ENCODE measurements around the gene SIPA1L3.

The SIPA1L3 gene

GRCh38 chr19:38076337-38076736 lies 169.3 kb downstream of the SIPA1L3 start:
- H4K8ac ChIP-seq (ENCODE audit: low read depth, low read length), result no peak overlapping the region
- no peak overlapping the region for H3K4me2 ChIP-seq (ENCODE audit: insufficient read depth, low read length, poor library complexity, severe bottlenecking)
- DNase-seq (ENCODE audit: low spot score), result no peak
- WGBS, 2 donors (ENCODE audit: extremely low coverage in 2 of 2, insufficient read length in 2 of 2, insufficient replicate concordance in 1 of 2), result no CpG with 5 or more reads among the region's 10 CpGs
- H2AK5ac ChIP-seq (ENCODE audit: low read depth, low read length), result no peak overlapping the region
- H3K23ac ChIP-seq (ENCODE audit: low read depth, low read length, poor library complexity), result no peak overlapping the region
- no peak overlapping the region for H3K4me3 ChIP-seq (ENCODE audit: low read length in 2 of 2)
- no peak overlapping the region for H3K9ac ChIP-seq (ENCODE audit: low read depth, low read length, poor library complexity)
- no peak overlapping the region for H3K18ac ChIP-seq (ENCODE audit: low read length)
- no peak overlapping the region for H3K27ac ChIP-seq (replicated peaks; ENCODE audit: low read length)
- peaks cover 3 to 10% of the 10 kb centered on the region in 2 donors for H3K36me3 ChIP-seq (replicated peaks in 1 of 2; ENCODE audit: control insufficient read depth in 2 of 2, insufficient read depth in 2 of 2, low read length in 2 of 2)
- peaks cover 0 to 3% of the 10 kb centered on the region in 2 donors for H3K4me1 ChIP-seq (ENCODE audit: control insufficient read depth in 2 of 2, insufficient read depth in 1 of 2, low read depth in 1 of 2, low read length in 2 of 2)
- H4K91ac ChIP-seq (ENCODE audit: low read depth, low read length, poor library complexity), result no peak overlapping the region
- H3K14ac ChIP-seq (ENCODE audit: low read length), result no peak overlapping the region
- H2BK120ac ChIP-seq (ENCODE audit: low read depth, low read length), result no peak overlapping the region
- H3K79me1 ChIP-seq (ENCODE audit: low read depth, low read length), result peaks cover 2% of the 10 kb centered on the region
- H3K9me3 ChIP-seq (replicated peaks in 1 of 2; ENCODE audit: control insufficient read depth in 2 of 2, insufficient read depth in 1 of 2, low read depth in 1 of 2, low read length in 2 of 2), result peaks cover 0 to 6% of the 10 kb centered on the region in 2 donors
- no peaks in the 10 kb centered on the region for H3K27me3 ChIP-seq (ENCODE audit: control insufficient read depth in 3 of 3, insufficient read depth in 3 of 3, low read depth in 1 of 3, low read length in 3 of 3)
- no peak overlapping the region for H3K4ac ChIP-seq (ENCODE audit: low read length)
- no peak overlapping the region for H2BK12ac ChIP-seq (ENCODE audit: low read length)
- no peak overlapping the region for H2BK5ac ChIP-seq (ENCODE audit: low read length)
- no peak overlapping the region for H2AFZ ChIP-seq (ENCODE audit: low read length)
- H2BK15ac ChIP-seq (ENCODE audit: low read length), result no peak overlapping the region

- Histone ChIP-seq H2BK12ac (ENCODE audit: low read length) (no peak overlapping the region), H3K27me3 (ENCODE audit: control insufficient read depth in 3 of 3, insufficient read depth in 3 of 3, low read depth in 1 of 3, low read length in 3 of 3) (no peaks in the 10 kb centered on the region), H3K4ac (ENCODE audit: low read length) (no peak overlapping the region), H3K27ac (replicated peaks; ENCODE audit: low read length) (no peak overlapping the region), H3K4me2 (ENCODE audit: insufficient read depth, low read length, poor library complexity, severe bottlenecking) (no peak overlapping the region), H2AFZ (ENCODE audit: low read length) (no peak overlapping the region), H3K4me3 (ENCODE audit: low read length in 2 of 2) (no peak overlapping the region), H3K9ac (ENCODE audit: low read depth, low read length, poor library complexity) (peak overlapping the region; percentile 24), H2BK15ac (ENCODE audit: low read length) (no peak overlapping the region), H2AK5ac (ENCODE audit: low read depth, low read length) (no peak overlapping the region), H3K23ac (ENCODE audit: low read depth, low read length, poor library complexity) (no peak overlapping the region), H3K9me3 (replicated peaks in 1 of 2; ENCODE audit: control insufficient read depth in 2 of 2, insufficient read depth in 1 of 2, low read depth in 1 of 2, low read length in 2 of 2) (peaks cover 0 to 6% of the 10 kb centered on the region in 2 donors), H2BK5ac (ENCODE audit: low read length) (no peak overlapping the region), H4K8ac (ENCODE audit: low read depth, low read length) (no peak overlapping the region), H2BK120ac (ENCODE audit: low read depth, low read length) (no peak overlapping the region), H3K4me1 (ENCODE audit: control insufficient read depth in 2 of 2, insufficient read depth in 1 of 2, low read depth in 1 of 2, low read length in 2 of 2) (peaks cover 0 to 3% of the 10 kb centered on the region in 2 donors), H3K79me1 (ENCODE audit: low read depth, low read length) (peaks cover 2% of the 10 kb centered on the region), H3K36me3 (replicated peaks in 1 of 2; ENCODE audit: control insufficient read depth in 2 of 2, insufficient read depth in 2 of 2, low read length in 2 of 2) (peaks cover 7 to 26% of the 10 kb centered on the region in 2 donors), H3K18ac (ENCODE audit: low read length) (no peak overlapping the region), H3K14ac (ENCODE audit: low read length) (no peak overlapping the region), H4K91ac (ENCODE audit: low read depth, low read length, poor library complexity) (no peak overlapping the region)
- no CpG with 5 or more reads among the region's 15 CpGs for WGBS, 2 donors (ENCODE audit: extremely low coverage in 2 of 2, insufficient read length in 2 of 2, insufficient replicate concordance in 1 of 2)
- no peak for DNase-seq (ENCODE audit: low spot score)
Observed at GRCh38 chr19:38078302-38078930, 171.4 kb downstream of the SIPA1L3 start.

DNA sequence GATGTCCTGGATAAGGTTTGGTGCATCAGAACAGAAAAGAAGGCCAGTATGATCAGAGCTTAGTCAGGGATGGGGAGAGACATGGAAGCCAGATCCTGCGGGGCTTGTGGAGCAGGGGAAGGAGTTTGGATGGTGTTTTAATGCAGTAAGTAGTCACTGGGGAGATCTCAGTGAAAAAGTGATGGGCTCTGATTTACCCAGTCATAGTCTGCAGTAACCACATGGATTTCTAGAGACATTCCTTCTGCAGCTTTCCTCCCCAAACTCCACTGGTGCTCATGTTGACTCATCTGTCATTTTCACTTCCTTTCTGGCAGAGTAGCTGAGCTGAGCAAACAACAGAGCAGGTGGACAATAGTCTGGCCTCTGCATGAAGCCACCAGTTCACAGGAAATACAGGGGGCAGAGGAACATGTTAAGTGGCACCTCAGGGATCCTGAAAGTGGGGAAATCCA lies 172.9 kb downstream of the SIPA1L3 start:
- Histone ChIP-seq H2AK5ac (ENCODE audit: low read depth, low read length) (no peak overlapping the region), H2BK120ac (ENCODE audit: low read depth, low read length) (no peak overlapping the region), H3K79me1 (ENCODE audit: low read depth, low read length) (peaks cover 2% of the 10 kb centered on the region), H3K23ac (ENCODE audit: low read depth, low read length, poor library complexity) (no peak overlapping the region), H3K14ac (ENCODE audit: low read length) (no peak overlapping the region), H3K4me2 (ENCODE audit: insufficient read depth, low read length, poor library complexity, severe bottlenecking) (no peak overlapping the region), H2BK5ac (ENCODE audit: low read length) (no peak overlapping the region), H3K18ac (ENCODE audit: low read length) (no peak overlapping the region), H3K27me3 (ENCODE audit: control insufficient read depth in 3 of 3, insufficient read depth in 3 of 3, low read depth in 1 of 3, low read length in 3 of 3) (no peaks in the 10 kb centered on the region), H3K4me1 (ENCODE audit: control insufficient read depth in 2 of 2, insufficient read depth in 1 of 2, low read depth in 1 of 2, low read length in 2 of 2) (peaks cover 0 to 3% of the 10 kb centered on the region in 2 donors), H4K91ac (ENCODE audit: low read depth, low read length, poor library complexity) (no peak overlapping the region), H3K36me3 (replicated peaks in 1 of 2; ENCODE audit: control insufficient read depth in 2 of 2, insufficient read depth in 2 of 2, low read length in 2 of 2) (peaks cover 7 to 32% of the 10 kb centered on the region in 2 donors), H3K9ac (ENCODE audit: low read depth, low read length, poor library complexity) (no peak overlapping the region), H3K9me3 (replicated peaks in 1 of 2; ENCODE audit: control insufficient read depth in 2 of 2, insufficient read depth in 1 of 2, low read depth in 1 of 2, low read length in 2 of 2) (peaks cover 0 to 6% of the 10 kb centered on the region in 2 donors), H3K27ac (replicated peaks; ENCODE audit: low read length) (no peak overlapping the region), H2AFZ (ENCODE audit: low read length) (no peak overlapping the region), H2BK15ac (ENCODE audit: low read length) (no peak overlapping the region), H3K4me3 (ENCODE audit: low read length in 2 of 2) (no peak overlapping the region), H2BK12ac (ENCODE audit: low read length) (no peak overlapping the region), H4K8ac (ENCODE audit: low read depth, low read length) (no peak overlapping the region), H3K4ac (ENCODE audit: low read length) (no peak overlapping the region)
- no CpG with 5 or more reads among the region's 1 CpG for WGBS, 2 donors (ENCODE audit: extremely low coverage in 2 of 2, insufficient read length in 2 of 2, insufficient replicate concordance in 1 of 2)
- DNase-seq (ENCODE audit: low spot score), result no peak

DNA sequence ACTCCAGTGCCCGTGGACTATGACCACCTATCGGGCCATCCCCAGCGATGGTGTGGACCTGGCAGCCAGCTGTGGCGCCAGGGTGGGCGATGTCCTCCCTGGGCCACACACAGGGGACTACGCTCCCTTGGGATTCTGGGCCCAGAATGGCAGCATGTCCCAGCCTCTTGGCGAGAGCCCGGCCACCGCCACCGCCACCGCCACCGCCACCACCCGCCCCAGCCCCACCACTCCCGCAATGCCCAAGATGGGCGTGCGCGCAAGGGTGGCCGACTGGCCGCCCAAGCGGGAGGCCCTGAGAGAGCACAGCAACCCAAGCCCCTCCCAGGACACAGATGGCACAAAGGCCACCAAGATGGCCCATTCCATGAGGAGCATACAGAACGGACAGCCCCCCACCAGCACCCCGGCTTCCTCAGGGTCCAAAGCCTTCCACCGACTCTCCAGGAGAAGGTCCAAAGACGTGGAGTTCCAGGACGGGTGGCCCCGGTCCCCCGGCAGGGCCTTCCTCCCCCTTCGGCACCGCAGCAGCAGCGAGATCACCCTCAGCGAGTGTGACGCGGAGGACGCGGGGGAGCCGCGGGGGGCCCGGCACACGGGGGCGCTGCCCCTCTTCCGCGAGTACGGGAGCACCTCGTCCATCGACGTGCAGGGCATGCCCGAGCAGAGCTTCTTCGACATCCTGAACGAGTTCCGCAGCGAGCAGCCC lies 174.7 kb downstream of the SIPA1L3 start:
- H3K4me1 ChIP-seq (ENCODE audit: control insufficient read depth in 2 of 2, insufficient read depth in 1 of 2, low read depth in 1 of 2, low read length in 2 of 2), result peaks cover 0 to 3% of the 10 kb centered on the region in 2 donors
- peaks cover 0 to under 1% of the 10 kb centered on the region in 2 donors for H3K9me3 ChIP-seq (replicated peaks in 1 of 2; ENCODE audit: control insufficient read depth in 2 of 2, insufficient read depth in 1 of 2, low read depth in 1 of 2, low read length in 2 of 2)
- H3K36me3 ChIP-seq (replicated peaks in 1 of 2; ENCODE audit: control insufficient read depth in 2 of 2, insufficient read depth in 2 of 2, low read length in 2 of 2), result peaks cover 7 to 28% of the 10 kb centered on the region in 2 donors
- no peak for DNase-seq (ENCODE audit: low spot score)
- H3K4ac ChIP-seq (ENCODE audit: low read length), result no peak overlapping the region
- H3K18ac ChIP-seq (ENCODE audit: low read length), result peak overlapping the region; percentile 71
- WGBS, 2 donors (ENCODE audit: extremely low coverage in 2 of 2, insufficient read length in 2 of 2, insufficient replicate concordance in 1 of 2), result no CpG with 5 or more reads among the region's 51 CpGs
- H2AK5ac ChIP-seq (ENCODE audit: low read depth, low read length), result no peak overlapping the region
- no peak overlapping the region for H2BK120ac ChIP-seq (ENCODE audit: low read depth, low read length)
- no peak overlapping the region for H2BK15ac ChIP-seq (ENCODE audit: low read length)
- H2BK5ac ChIP-seq (ENCODE audit: low read length), result peak overlapping the region; percentile 53
- H3K79me1 ChIP-seq (ENCODE audit: low read depth, low read length), result peaks cover 2% of the 10 kb centered on the region
- no peak overlapping the region for H4K8ac ChIP-seq (ENCODE audit: low read depth, low read length)
- H3K9ac ChIP-seq (ENCODE audit: low read depth, low read length, poor library complexity), result no peak overlapping the region
- H3K27ac ChIP-seq (replicated peaks; ENCODE audit: low read length), result no peak overlapping the region
- H3K14ac ChIP-seq (ENCODE audit: low read length), result no peak overlapping the region
- H2AFZ ChIP-seq (ENCODE audit: low read length), result no peak overlapping the region
- no peak overlapping the region for H3K4me2 ChIP-seq (ENCODE audit: insufficient read depth, low read length, poor library complexity, severe bottlenecking)
- no peak overlapping the region for H3K23ac ChIP-seq (ENCODE audit: low read depth, low read length, poor library complexity)
- no peak overlapping the region for H2BK12ac ChIP-seq (ENCODE audit: low read length)
- no peaks in the 10 kb centered on the region for H3K27me3 ChIP-seq (ENCODE audit: control insufficient read depth in 3 of 3, insufficient read depth in 3 of 3, low read depth in 1 of 3, low read length in 3 of 3)
- no peak overlapping the region for H4K91ac ChIP-seq (ENCODE audit: low read depth, low read length, poor library complexity)
- no peak overlapping the region for H3K4me3 ChIP-seq (ENCODE audit: low read length in 2 of 2)

Measured in neuronal stem cell (in vitro differentiated cells).